ENCODE results near the gene NPTX2.
"Not testable (repeated sequence)": the region's sequence is repeated elsewhere in the genome, so short reads cannot be mapped to it uniquely, and the experiment has no call there.

The NPTX2 gene

GRCh38 chr7:98569691-98570337 lies 47.3 kb upstream of the NPTX2 start:
- no peak overlapping the region for H3K23ac ChIP-seq (ENCODE audit: low read length in 2 of 2)
- H4K91ac ChIP-seq (ENCODE audit: low read length): no peak overlapping the region
- H3K79me1 ChIP-seq (replicated peaks; ENCODE audit: low read length, poor library complexity, severe bottlenecking): no peaks in the 10 kb centered on the region
- H2BK5ac ChIP-seq (ENCODE audit: low read depth, low read length, poor library complexity, severe bottlenecking): no peak overlapping the region
- no peak overlapping the region for H2BK12ac ChIP-seq (ENCODE audit: low read length in 2 of 2)
- no peak for DNase-seq
- H4K8ac ChIP-seq (ENCODE audit: low read length): no peak overlapping the region
- WGBS: 81% methylated on average over 22 of the region's 22 CpGs
- H3K18ac ChIP-seq (ENCODE audit: low read depth in 1 of 2, low read length in 2 of 2): no peak overlapping the region
- no peak overlapping the region for H2AFZ ChIP-seq (ENCODE audit: low read depth, low read length)
- no peak overlapping the region for H3K14ac ChIP-seq (ENCODE audit: low read length in 2 of 2)
- no peak overlapping the region for H2BK120ac ChIP-seq (ENCODE audit: low read depth, low read length)
- H2AK5ac ChIP-seq (ENCODE audit: low read length, severe bottlenecking): no peak overlapping the region
- H3K4me2 ChIP-seq (ENCODE audit: low read length, poor library complexity, severe bottlenecking): no peak overlapping the region
- H3K27me3 ChIP-seq (ENCODE audit: control insufficient read depth in 1 of 2, insufficient read depth in 1 of 2, low read length in 2 of 2): no peaks in the 10 kb centered on the region
- no peak overlapping the region for H3K4ac ChIP-seq (ENCODE audit: low read depth in 1 of 2, low read length in 2 of 2)
- H3K4me3 ChIP-seq (ENCODE audit: insufficient read depth in 1 of 2, low read depth in 1 of 2, low read length in 2 of 2): no peak overlapping the region
- H3K36me3 ChIP-seq (ENCODE audit: control insufficient read depth in 1 of 2, insufficient read depth in 2 of 2, low read depth in 1 of 2, low read length in 2 of 2): no peaks in the 10 kb centered on the region
- no peak overlapping the region for H2BK15ac ChIP-seq (ENCODE audit: low read depth, poor library complexity, severe bottlenecking)
- H3K4me1 ChIP-seq (ENCODE audit: control insufficient read depth, insufficient read depth, low read depth, low read length): no peaks in the 10 kb centered on the region
- H3K9ac ChIP-seq (ENCODE audit: low read length): no peak overlapping the region
- no peak overlapping the region for H3K27ac ChIP-seq (ENCODE audit: low read length, poor library complexity, severe bottlenecking)
- H3K9me3 ChIP-seq (ENCODE audit: control insufficient read depth, low read length): peaks cover 6% of the 10 kb centered on the region

GRCh38 chr7:98571006-98571405 lies 46.1 kb upstream of the NPTX2 start:
- Histone ChIP-seq H3K4me1 (ENCODE audit: control insufficient read depth, insufficient read depth, low read depth, low read length) (no peaks in the 10 kb centered on the region), H4K8ac (ENCODE audit: low read length) (no peak overlapping the region), H3K4ac (ENCODE audit: low read depth in 1 of 2, low read length in 2 of 2) (no peak overlapping the region), H3K4me2 (ENCODE audit: low read length, poor library complexity, severe bottlenecking) (no peak overlapping the region), H3K9ac (ENCODE audit: low read length) (no peak overlapping the region), H3K36me3 (ENCODE audit: control insufficient read depth in 1 of 2, insufficient read depth in 2 of 2, low read depth in 1 of 2, low read length in 2 of 2) (no peaks in the 10 kb centered on the region), H3K18ac (ENCODE audit: low read depth in 1 of 2, low read length in 2 of 2) (no peak overlapping the region), H3K14ac (ENCODE audit: low read length in 2 of 2) (no peak overlapping the region), H2AFZ (ENCODE audit: low read depth, low read length) (no peak overlapping the region), H2BK15ac (ENCODE audit: low read depth, poor library complexity, severe bottlenecking) (no peak overlapping the region), H3K27ac (ENCODE audit: low read length, poor library complexity, severe bottlenecking) (no peak overlapping the region), H2BK12ac (ENCODE audit: low read length in 2 of 2) (no peak overlapping the region), H2AK5ac (ENCODE audit: low read length, severe bottlenecking) (no peak overlapping the region), H2BK5ac (ENCODE audit: low read depth, low read length, poor library complexity, severe bottlenecking) (no peak overlapping the region), H3K79me1 (replicated peaks; ENCODE audit: low read length, poor library complexity, severe bottlenecking) (no peaks in the 10 kb centered on the region), H2BK120ac (ENCODE audit: low read depth, low read length) (no peak overlapping the region), H4K91ac (ENCODE audit: low read length) (no peak overlapping the region), H3K27me3 (ENCODE audit: control insufficient read depth in 1 of 2, insufficient read depth in 1 of 2, low read length in 2 of 2) (no peaks in the 10 kb centered on the region), H3K23ac (ENCODE audit: low read length in 2 of 2) (no peak overlapping the region), H3K4me3 (ENCODE audit: insufficient read depth in 1 of 2, low read depth in 1 of 2, low read length in 2 of 2) (no peak overlapping the region), H3K9me3 (ENCODE audit: control insufficient read depth, low read length) (peaks cover 7% of the 10 kb centered on the region)
- DNase-seq: no peak
- WGBS: 67% methylated on average over 3 of the region's 5 CpGs

- peaks cover 14% of the 10 kb centered on the region for H3K9me3 ChIP-seq (ENCODE audit: control insufficient read depth, low read length)
- H2AK5ac ChIP-seq (ENCODE audit: low read length, severe bottlenecking): no peak overlapping the region
- H3K4me1 ChIP-seq (ENCODE audit: control insufficient read depth, insufficient read depth, low read depth, low read length): no peaks in the 10 kb centered on the region
- H2AFZ ChIP-seq (ENCODE audit: low read depth, low read length): no peak overlapping the region
- H3K4me2 ChIP-seq (ENCODE audit: low read length, poor library complexity, severe bottlenecking): no peak overlapping the region
- 83% methylated on average over 5 of the region's 6 CpGs for WGBS
- H3K27ac ChIP-seq (ENCODE audit: low read length, poor library complexity, severe bottlenecking): no peak overlapping the region
- H2BK5ac ChIP-seq (ENCODE audit: low read depth, low read length, poor library complexity, severe bottlenecking): no peak overlapping the region
- H4K91ac ChIP-seq (ENCODE audit: low read length): no peak overlapping the region
- no peak overlapping the region for H2BK120ac ChIP-seq (ENCODE audit: low read depth, low read length)
- H3K14ac ChIP-seq (ENCODE audit: low read length in 2 of 2): no peak overlapping the region
- H2BK12ac ChIP-seq (ENCODE audit: low read length in 2 of 2): no peak overlapping the region
- H3K27me3 ChIP-seq (ENCODE audit: control insufficient read depth in 1 of 2, insufficient read depth in 1 of 2, low read length in 2 of 2): no peaks in the 10 kb centered on the region
- H3K4ac ChIP-seq (ENCODE audit: low read depth in 1 of 2, low read length in 2 of 2): no peak overlapping the region
- H3K4me3 ChIP-seq (ENCODE audit: insufficient read depth in 1 of 2, low read depth in 1 of 2, low read length in 2 of 2): no peak overlapping the region
- H3K9ac ChIP-seq (ENCODE audit: low read length): no peak overlapping the region
- H3K18ac ChIP-seq (ENCODE audit: low read depth in 1 of 2, low read length in 2 of 2): no peak overlapping the region
- DNase-seq: no peak
- H4K8ac ChIP-seq (ENCODE audit: low read length): no peak overlapping the region
- no peaks in the 10 kb centered on the region for H3K79me1 ChIP-seq (replicated peaks; ENCODE audit: low read length, poor library complexity, severe bottlenecking)
- no peaks in the 10 kb centered on the region for H3K36me3 ChIP-seq (ENCODE audit: control insufficient read depth in 1 of 2, insufficient read depth in 2 of 2, low read depth in 1 of 2, low read length in 2 of 2)
- no peak overlapping the region for H3K23ac ChIP-seq (ENCODE audit: low read length in 2 of 2)
- no peak overlapping the region for H2BK15ac ChIP-seq (ENCODE audit: low read depth, poor library complexity, severe bottlenecking)
These were observed 45.1 kb upstream of the NPTX2 start for GRCh38 chr7:98571986-98572385.

GRCh38 chr7:98572716-98573115 lies 44.4 kb upstream of the NPTX2 start:
- WGBS: 86% methylated on average over 7 of the region's 9 CpGs

More at GRCh38 chr7:98572716-98573115, 44.4 kb upstream of the NPTX2 start:
- H2BK15ac ChIP-seq (ENCODE audit: low read depth, poor library complexity, severe bottlenecking); H4K8ac ChIP-seq (ENCODE audit: low read length); H2BK12ac ChIP-seq (ENCODE audit: low read length in 2 of 2); H3K27ac ChIP-seq (ENCODE audit: low read length, poor library complexity, severe bottlenecking); H2AK5ac ChIP-seq (ENCODE audit: low read length, severe bottlenecking); H3K79me1 ChIP-seq (replicated peaks; ENCODE audit: low read length, poor library complexity, severe bottlenecking); H2BK5ac ChIP-seq (ENCODE audit: low read depth, low read length, poor library complexity, severe bottlenecking); H3K23ac ChIP-seq (ENCODE audit: low read length in 2 of 2); H3K4me1 ChIP-seq (ENCODE audit: control insufficient read depth, insufficient read depth, low read depth, low read length); H3K4me3 ChIP-seq (ENCODE audit: insufficient read depth in 1 of 2, low read depth in 1 of 2, low read length in 2 of 2); H2AFZ ChIP-seq (ENCODE audit: low read depth, low read length); H3K4me2 ChIP-seq (ENCODE audit: low read length, poor library complexity, severe bottlenecking); H3K27me3 ChIP-seq (ENCODE audit: control insufficient read depth in 1 of 2, insufficient read depth in 1 of 2, low read length in 2 of 2); DNase-seq; H2BK120ac ChIP-seq (ENCODE audit: low read depth, low read length); H3K9ac ChIP-seq (ENCODE audit: low read length); H3K36me3 ChIP-seq (ENCODE audit: control insufficient read depth in 1 of 2, insufficient read depth in 2 of 2, low read depth in 1 of 2, low read length in 2 of 2); H3K4ac ChIP-seq (ENCODE audit: low read depth in 1 of 2, low read length in 2 of 2); H3K18ac ChIP-seq (ENCODE audit: low read depth in 1 of 2, low read length in 2 of 2); H3K14ac ChIP-seq (ENCODE audit: low read length in 2 of 2); H4K91ac ChIP-seq (ENCODE audit: low read length): not testable (repeated sequence)
- H3K9me3 ChIP-seq (ENCODE audit: control insufficient read depth, low read length): peaks cover 17% of the 10 kb centered on the region

Data from mesenchymal stem cell (in vitro differentiated cells and primary cell).